PC-3 (cell line): Measurements from ENCODE around the gene LYZL6. TPM values are rescaled to one million over a fixed set of nuclear protein-coding genes. Genes with fewer than 3 reads are reported as not detected.

Experiments used
- ATAC-seq: fragments of 200-7000 bp; cut with Tn5 transposase; 2 replicates; pipeline ENCODE4 v1.9.1; 2020; ENCODE audit warnings: mild to moderate bottlenecking, moderate library complexity
- BruUV-seq: library from RNA; stranded (reverse); fragments of 400-500 nt; replicated peaks from 2 replicates; lab custom pipeline; 2021; lab: Mats Ljungman, UMichigan
- CTCF ChIA-PET: fragments of 300-600 bp; sonication (Branson Sonifier 250); formaldehyde crosslinking; loops from one replicate; lab custom pipeline; 2022; ENCODE audit warnings: antibody characterized with exemption; lab: Charles Lee
- POLR2A ChIA-PET: fragments of 300-600 bp; sonication (Branson Sonifier 250); formaldehyde crosslinking; loops from one replicate; lab custom pipeline; 2022; ENCODE audit warnings: antibody characterized with exemption; ENCODE audit not compliant: unreplicated experiment; lab: Charles Lee
- DNase-seq: peaks from one replicate; pipeline ENCODE4 v3.0.0-alpha.2; 2015
- H2AFZ ChIP-seq: fragments of 300-600 bp; sonication (generic); 2 replicates; pipeline ENCODE4 v1.6.0; 2016; ENCODE audit warnings: antibody characterized with exemption, low read length
- H3F3A ChIP-seq: fragments of 300-600 bp; sonication (generic); one replicate; pipeline ENCODE4 v1.6.0; 2017; ENCODE audit warnings: antibody characterized with exemption, low read length, control low read depth, mild to moderate bottlenecking; ENCODE audit not compliant: unreplicated experiment
- H3K27ac ChIP-seq: fragments of 300-600 bp; sonication (generic); 2 replicates; pipeline ENCODE4 v1.5.1; 2016; ENCODE audit warnings: mild to moderate bottlenecking, low read length
- H3K27me3 ChIP-seq: fragments of 300-600 bp; sonication (generic); 2 replicates; pipeline ENCODE4 v1.6.1; 2016; ENCODE audit warnings: low read length, mixed read lengths
- H3K36me3 ChIP-seq: fragments of 300-600 bp; sonication (generic); 2 replicates; pipeline ENCODE4 v1.6.1; 2016; ENCODE audit warnings: low read depth, mixed run types, low read length, mixed read lengths
- H3K4me1 ChIP-seq: fragments of 300-600 bp; sonication (generic); 2 replicates; pipeline ENCODE4 v1.5.1; 2016; ENCODE audit warnings: low read length; ENCODE audit not compliant: insufficient read depth
- H3K4me2 ChIP-seq: fragments of 300-600 bp; sonication (generic); 2 replicates; pipeline ENCODE4 v1.6.0; 2016; ENCODE audit warnings: low read length
- H3K4me3 ChIP-seq: fragments of 300-600 bp; sonication (generic); 2 replicates; pipeline ENCODE4 v1.5.1; 2016; ENCODE audit warnings: mild to moderate bottlenecking, low read length, mixed read lengths
- H3K79me2 ChIP-seq: fragments of 300-600 bp; sonication (generic); 2 replicates; pipeline ENCODE4 v1.6.1; 2017; ENCODE audit warnings: low read length, mixed read lengths
- H3K9ac ChIP-seq: fragments of 300-600 bp; sonication (generic); 2 replicates; pipeline ENCODE4 v1.6.0; 2016; ENCODE audit warnings: mild to moderate bottlenecking, low read length
- H3K9me2 ChIP-seq: fragments of 300-600 bp; sonication (generic); replicated peaks from 2 replicates; pipeline ENCODE4 v1.6.1; 2016; ENCODE audit warnings: mixed run types, low read length, mixed read lengths
- H3K9me3 ChIP-seq: fragments of 300-600 bp; sonication (generic); 2 replicates; pipeline ENCODE4 v1.6.1; 2016; ENCODE audit warnings: low read length, mixed read lengths
- H4K20me1 ChIP-seq: fragments of 300-600 bp; sonication (generic); 2 replicates; pipeline ENCODE4 v1.6.1; 2016; ENCODE audit warnings: low read length, mixed read lengths
- CTCF ChIP-seq: fragments of 300-600 bp; sonication (generic); conservative IDR thresholded peaks from 2 replicates; pipeline ENCODE4 v1.5.1; 2017; ENCODE audit warnings: antibody characterized with exemption, low read depth, mild to moderate bottlenecking, low read length
- EZH2 ChIP-seq: fragments of 300-600 bp; sonication (generic); IDR thresholded peaks from one replicate; pipeline ENCODE4 v1.6.1; 2017; ENCODE audit warnings: antibody characterized with exemption, mild to moderate bottlenecking, low read length; ENCODE audit not compliant: unreplicated experiment
- EZH2phosphoT487 ChIP-seq: fragments of 300-600 bp; sonication (generic); IDR thresholded peaks from 2 replicates; pipeline ENCODE4 v1.6.1; 2018; ENCODE audit warnings: mild to moderate bottlenecking, antibody characterized with exemption, low read length, borderline replicate concordance
- intact Hi-C: fragments of 100-400 bp; cut with micrococcal nuclease; formaldehyde crosslinking; loops from 2 replicates; pipeline ENCODE4 v1.9.0; 2023
- total RNA-seq: library from RNA; depleted of rRNA; stranded (reverse); fragments of >200 nt; gene quantifications from 2 replicates; pipeline ENCODE4 v1.2.3, GENCODE V29; 2014; rRNA removed

Gene LYZL6
- total RNA-seq, 1 experiment from 2014 or later: not detected

- Histone ChIP-seq H3K4me3 (no peak overlapping the region), H3K27ac (no peak overlapping the region), H3K79me2 (no peaks in the 10 kb centered on the region), H3K4me1 (no peaks in the 10 kb centered on the region), H3K36me3 (no peaks in the 10 kb centered on the region), H3K9me3 (no peaks in the 10 kb centered on the region), H4K20me1 (no peaks in the 10 kb centered on the region), H3K9ac (no peak overlapping the region), H3K4me2 (no peak overlapping the region), H3K27me3 (no peaks in the 10 kb centered on the region), H2AFZ (no peak overlapping the region), H3F3A (no peaks in the 10 kb centered on the region), H3K9me2 (no peaks in the 10 kb centered on the region)
- DNase-seq (no peak), ATAC-seq (no peak)
- intact Hi-C loops: no loop called here
- BruUV-seq: no TSS peak
- ChIA-PET CTCF (no interaction called here), POLR2A (no interaction called here)
- no peak for TF ChIP-seq CTCF
- no peak for TF ChIP-seq EZH2phosphoT487
- no peak for TF ChIP-seq EZH2
Measured at GRCh38 chr17:35889241-35889640, 54.3 kb downstream of the LYZL6 start.

Other genes starting within 250 kb of the LYZL6 start
- gene RASL10B, start 212.1 kb downstream of the LYZL6 start, total RNA-seq: 0.52 and 0.77 TPM in 2 replicates
- gene GAS2L2, start 190.5 kb downstream of the LYZL6 start, total RNA-seq: not detected in 2 replicates
- gene C17orf50, start 182.8 kb downstream of the LYZL6 start, total RNA-seq: not detected in 2 replicates
- gene MMP28, start 148.1 kb downstream of the LYZL6 start, total RNA-seq: 1.6 and 2.4 TPM in 2 replicates
- 32.4 and 48.1 TPM in 2 replicates for gene TAF15, start 134.2 kb downstream of the LYZL6 start, total RNA-seq
- gene HEATR9, start 74.8 kb downstream of the LYZL6 start, total RNA-seq: not detected in 2 replicates
- not detected in 2 replicates for gene CCL5, start 63.4 kb downstream of the LYZL6 start, total RNA-seq
- gene RDM1, start 12.9 kb downstream of the LYZL6 start, total RNA-seq: 2.0 and 2.6 TPM in 2 replicates
- gene CCL16, start 37.8 kb upstream of the LYZL6 start, total RNA-seq: not detected in 2 replicates
- gene CCL14, start 43.0 kb upstream of the LYZL6 start, total RNA-seq: not detected in 2 replicates
- gene CCL15, start 57.8 kb upstream of the LYZL6 start, total RNA-seq: not detected in 2 replicates
- not detected in 2 replicates for gene CCL23, start 74.3 kb upstream of the LYZL6 start, total RNA-seq
- gene CCL18, start 120.6 kb upstream of the LYZL6 start, total RNA-seq: not detected in 2 replicates
- gene CCL3, start 146.4 kb upstream of the LYZL6 start, total RNA-seq: not detected in 2 replicates
- gene CCL4, start 160.1 kb upstream of the LYZL6 start, total RNA-seq: not detected in 2 replicates
- 1.4 and 4.3 TPM in 2 replicates for gene TBC1D3B, start 232.9 kb upstream of the LYZL6 start, total RNA-seq